ENCODE data around the gene FAM50A. TPM values are rescaled to one million over a fixed set of nuclear protein-coding genes. Genes with fewer than 3 reads are reported as not detected.

FAM50A gene
- total and polyA plus RNA-seq, 2 of the 4 experiments (the other 2 are of a cell fraction), result 46.4 to 119 TPM

- POLR2A ChIA-PET (ENCODE audit: unreplicated experiment), result interaction anchor here (0.6 kb wide), 1 partner anchor 12 kb away, joined by 3 read pairs; no protein-coding TSS in a partner anchor
- Histone ChIP-seq H3K4ac (ENCODE audit: low read depth, low read length) (no peak overlapping the region), H4K8ac (ENCODE audit: low read depth in 2 of 2, low read length in 2 of 2) (no peak overlapping the region), H2AK5ac (ENCODE audit: low read depth, low read length) (no peak overlapping the region), H3K18ac (ENCODE audit: low read depth, low read length) (no peak overlapping the region), H3K79me1 (ENCODE audit: low read depth in 1 of 2, low read length in 2 of 2) (peaks cover 0 to 11% of the 10 kb centered on the region in 2 experiments; a peak in 3 of 4 replicates), H4K91ac (ENCODE audit: insufficient read depth, low read depth, low read length) (no peak overlapping the region), H3K4me3 (ENCODE audit: insufficient read depth, low read depth, low read length) (no peak overlapping the region), H3K27ac (ENCODE audit: insufficient read depth, low read length) (no peak overlapping the region), H4K20me1 (ENCODE audit: insufficient read depth, low read length) (peaks cover 30% of the 10 kb centered on the region), H3K27me3 (ENCODE audit: control insufficient read depth, insufficient read depth, low read length) (no peaks in the 10 kb centered on the region), H3K9ac (ENCODE audit: low read depth, low read length) (no peak overlapping the region), H2BK120ac (ENCODE audit: low read depth, low read length) (no peak overlapping the region), H3K4me1 (ENCODE audit: control insufficient read depth, insufficient read depth, low read length) (peaks cover 4% of the 10 kb centered on the region; the same call in 1 of the 2 replicates), H3K14ac (replicated peaks; ENCODE audit: low read depth, low read length) (no peak overlapping the region), H2BK15ac (ENCODE audit: low read depth, low read length) (no peak overlapping the region), H3K23ac (ENCODE audit: low read depth, low read length) (no peak overlapping the region), H3K9me1 (ENCODE audit: insufficient read depth, low read length) (no peaks in the 10 kb centered on the region), H2AK9ac (replicated peaks; ENCODE audit: low read depth, low read length, poor library complexity) (no peak overlapping the region), H2AFZ (replicated peaks; ENCODE audit: low read length, poor library complexity) (peak overlapping the region; percentile 51), H3K56ac (ENCODE audit: extremely low read depth, insufficient read depth, low read length) (no peak overlapping the region), H4K5ac (ENCODE audit: low read depth, low read length) (no peak overlapping the region), H3K4me2 (ENCODE audit: low read depth, low read length) (no peak overlapping the region), H3K9me3 (ENCODE audit: control insufficient read depth, insufficient read depth, low read length) (no peaks in the 10 kb centered on the region; the same call in 1 of the 2 replicates), H2BK5ac (ENCODE audit: low read depth, low read length, poor library complexity, severe bottlenecking) (no peak overlapping the region), H3K36me3 (ENCODE audit: control insufficient read depth, insufficient read depth, low read length) (peaks cover 82% of the 10 kb centered on the region), H2BK20ac (ENCODE audit: low read depth, low read length) (no peak overlapping the region)
- intact Hi-C loops (cut with micrococcal nuclease) (no loop called here), dilution Hi-C loops (cut with HindIII; ENCODE audit: low sequenced_read_pairs, unreplicated experiment) (no loop called here), in situ Hi-C loops (cut with MboI; ENCODE audit: low sequenced_read_pairs) (no loop called here)
- DNase-seq (no peak), ATAC-seq (ENCODE audit: low read depth) (no peak)
- TF ChIP-seq MAFK (IDR thresholded peaks at IDR 0.05; ENCODE audit: low read depth, low read length) (no peak), RCOR1 (IDR thresholded peaks at IDR 0.05; ENCODE audit: insufficient replicate concordance, low read length) (no peak), SMC3 (IDR thresholded peaks at IDR 0.05; ENCODE audit: low read depth, low read length) (no peak), RAD21 (IDR thresholded peaks at IDR 0.05; ENCODE audit: low read length) (no peak), CHD1 (IDR thresholded peaks at IDR 0.05; ENCODE audit: low read depth, low read length) (no peak), POLR2A (IDR thresholded peaks at IDR 0.05; ENCODE audit: low read depth, low read length) (no peak), NFE2L2 (IDR thresholded peaks at IDR 0.05; ENCODE audit: low read depth, low read length) (no peak), ELK1 (IDR thresholded peaks at IDR 0.05; ENCODE audit: borderline replicate concordance, low read depth, low read length) (no peak), USF2 (IDR thresholded peaks at IDR 0.05; ENCODE audit: low read depth, low read length) (no peak), BHLHE40 (IDR thresholded peaks at IDR 0.05; ENCODE audit: low read depth, low read length) (no peak), MXI1 (IDR thresholded peaks at IDR 0.05; ENCODE audit: borderline replicate concordance, low read depth, low read length) (no peak), MAZ (IDR thresholded peaks at IDR 0.05; ENCODE audit: borderline replicate concordance, low read depth, low read length) (no peak)
- no TSS peak for BruUV-seq (replicated peaks)
- WGBS, 2 experiments (ENCODE audit: extremely low coverage in 2 of 2, insufficient read length in 1 of 2), result 93% methylated on average over 17 of the region's 28 CpGs; no CpG with 5 or more reads in 1 of the 2 experiments
- CTCF ChIA-PET, result no interaction called here
Observed at GRCh38 chrX:154464806-154465365, 20.9 kb downstream of the FAM50A start.
